Effector CD8-positive, alpha-beta T cell (primary cell): Measurements from ENCODE around the gene INO80.
"Not testable (repeated sequence)": the region's sequence is repeated elsewhere in the genome, so short reads cannot be mapped to it uniquely, and the experiment has no call there.

Experiments
- DNase-seq: peaks from one replicate; lab custom pipeline; 2025; lab: John Stamatoyannopoulos, UW

Gene INO80

GRCh38 chr15:41121951-41122350 is 5.9 kb upstream of the INO80 start:
- no peak for DNase-seq

- no peak for DNase-seq
Observed at GRCh38 chr15:41116962-41117252, 827 bp upstream of the INO80 start.

- peak; percentile 54 for DNase-seq
Observed at GRCh38 chr15:41115652-41116115, 396 bp downstream of the INO80 start.

- no peak for DNase-seq
Observed at GRCh38 chr15:41115161-41115651, 874 bp downstream of the INO80 start.

GRCh38 chr15:41106947-41107346 is 9.1 kb downstream of the INO80 start:
- DNase-seq, result no peak

GRCh38 chr15:41105348-41106334 is 10.4 kb downstream of the INO80 start:
- no peak for DNase-seq

GRCh38 chr15:41104234-41104633 is 11.8 kb downstream of the INO80 start:
- DNase-seq, result no peak

GRCh38 chr15:41102854-41103253 is 13.2 kb downstream of the INO80 start:
- DNase-seq, result no peak

- DNase-seq, result no peak
Observed at GRCh38 chr15:41096178-41096577, 19.9 kb downstream of the INO80 start.

- no peak for DNase-seq
Observed at GRCh38 chr15:41085029-41085428, 31.1 kb downstream of the INO80 start.

- DNase-seq, result no peak
Observed at GRCh38 chr15:41080144-41080543, 35.9 kb downstream of the INO80 start.

- DNase-seq, result no peak
Observed at GRCh38 chr15:41079717-41080116, 36.4 kb downstream of the INO80 start.

GRCh38 chr15:41078879-41079278 is 37.2 kb downstream of the INO80 start:
- DNase-seq, result not testable (repeated sequence)

- no peak for DNase-seq
Observed at GRCh38 chr15:41078125-41078524, 38.0 kb downstream of the INO80 start.

GRCh38 chr15:41073028-41073427 is 43.1 kb downstream of the INO80 start:
- DNase-seq, result no peak

- DNase-seq, result no peak
Observed at GRCh38 chr15:41072013-41072412, 44.1 kb downstream of the INO80 start.

GRCh38 chr15:41066516-41066915 is 49.6 kb downstream of the INO80 start:
- no peak for DNase-seq

- DNase-seq, result no peak
Observed at GRCh38 chr15:41061667-41062066, 54.4 kb downstream of the INO80 start.

- no peak for DNase-seq
Observed at GRCh38 chr15:41060505-41060904, 55.6 kb downstream of the INO80 start.

GRCh38 chr15:41056810-41057209 is 59.3 kb downstream of the INO80 start:
- DNase-seq, result no peak

- no peak for DNase-seq
Observed at GRCh38 chr15:41055706-41056105, 60.4 kb downstream of the INO80 start.

- no peak for DNase-seq
Observed at GRCh38 chr15:41051139-41051538, 64.9 kb downstream of the INO80 start.

GRCh38 chr15:41048852-41049251 is 67.2 kb downstream of the INO80 start:
- no peak for DNase-seq

- DNase-seq, result no peak
Observed at GRCh38 chr15:41048397-41048796, 67.7 kb downstream of the INO80 start.
